Stimulated activated naive CD8-positive, alpha-beta T cell treated with anti-CD3 and anti-CD28 coated beads, Interleukin-15, Interleukin-2, amounts not matched to agents 100 U/mL and 50 U/mL, for 24 hours (primary cell): ENCODE results near the gene RMND5A.

Experiments used
- ATAC-seq: fragments of 150-1000 bp; cut with Tn5 transposase; one replicate; pipeline ENCODE4 v1.10.0; 2021
- DNase-seq: peaks from one replicate; pipeline ENCODE4 v3.0.0; 2021

Gene RMND5A

DNA sequence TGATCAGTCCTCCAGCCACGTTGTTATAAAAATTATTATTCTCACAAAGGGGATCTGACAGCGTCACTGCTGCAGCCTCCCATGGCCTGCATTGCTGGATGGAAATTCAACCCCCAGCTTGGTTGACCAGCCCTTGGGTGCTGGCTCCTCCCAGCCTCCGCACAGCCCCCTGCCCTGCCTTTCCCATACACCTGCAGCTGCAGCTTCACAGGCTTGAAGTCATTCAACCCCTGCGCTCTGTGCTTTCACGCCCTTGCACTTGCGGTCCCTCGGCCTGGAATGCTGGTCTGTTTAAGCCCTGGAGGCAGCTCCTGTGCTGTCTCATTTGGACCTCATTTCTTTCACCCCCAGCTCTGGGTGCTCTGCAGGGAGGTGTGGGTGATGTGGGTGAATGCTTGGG lies 71.5 kb downstream of the RMND5A start:
- DNase-seq (peak; percentile 39), ATAC-seq (peak; percentile 2)

DNA sequence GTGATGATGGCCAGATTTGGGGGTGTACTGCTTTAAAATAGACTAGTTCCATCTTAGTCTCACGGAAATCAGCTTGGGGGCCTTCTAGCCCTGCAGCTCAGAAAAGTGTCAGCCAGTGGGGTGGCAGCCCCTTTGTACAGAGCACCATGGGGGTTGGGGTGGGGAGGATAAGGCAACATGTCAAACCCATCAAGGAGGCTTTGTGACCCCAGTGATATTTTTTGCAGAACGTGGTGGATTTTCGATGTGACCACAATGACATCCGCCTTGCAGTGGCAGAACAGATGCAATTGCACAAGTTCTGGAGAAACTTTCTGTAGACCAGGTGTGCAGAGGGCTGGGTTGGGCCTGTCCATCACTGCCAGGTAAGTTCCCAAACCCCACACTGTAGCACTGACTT lies 73.7 kb downstream of the RMND5A start:
- peak; percentile 38 for DNase-seq
- ATAC-seq, result peak; percentile 5

DNA sequence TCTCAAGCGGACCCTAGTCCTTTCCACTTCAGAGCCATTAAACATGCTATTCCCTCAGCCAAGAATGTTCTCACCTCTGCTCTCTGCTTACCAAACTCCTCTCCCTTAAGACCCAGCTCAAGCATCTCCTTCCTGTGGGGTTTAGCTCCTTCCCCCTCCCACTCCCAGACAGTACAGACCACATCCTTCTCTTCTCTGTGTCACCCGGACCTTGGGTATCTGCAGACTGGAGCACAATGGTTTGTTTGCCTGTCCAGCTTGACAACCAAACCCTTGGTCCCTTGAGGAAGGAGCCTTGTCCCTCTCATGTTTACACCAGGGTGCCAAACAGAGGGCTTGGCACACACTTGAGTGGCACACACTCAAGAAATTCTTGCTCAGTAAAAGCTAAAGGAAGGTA lies 74.8 kb downstream of the RMND5A start:
- DNase-seq (peak; percentile 21), ATAC-seq (peak; percentile 42)

DNA sequence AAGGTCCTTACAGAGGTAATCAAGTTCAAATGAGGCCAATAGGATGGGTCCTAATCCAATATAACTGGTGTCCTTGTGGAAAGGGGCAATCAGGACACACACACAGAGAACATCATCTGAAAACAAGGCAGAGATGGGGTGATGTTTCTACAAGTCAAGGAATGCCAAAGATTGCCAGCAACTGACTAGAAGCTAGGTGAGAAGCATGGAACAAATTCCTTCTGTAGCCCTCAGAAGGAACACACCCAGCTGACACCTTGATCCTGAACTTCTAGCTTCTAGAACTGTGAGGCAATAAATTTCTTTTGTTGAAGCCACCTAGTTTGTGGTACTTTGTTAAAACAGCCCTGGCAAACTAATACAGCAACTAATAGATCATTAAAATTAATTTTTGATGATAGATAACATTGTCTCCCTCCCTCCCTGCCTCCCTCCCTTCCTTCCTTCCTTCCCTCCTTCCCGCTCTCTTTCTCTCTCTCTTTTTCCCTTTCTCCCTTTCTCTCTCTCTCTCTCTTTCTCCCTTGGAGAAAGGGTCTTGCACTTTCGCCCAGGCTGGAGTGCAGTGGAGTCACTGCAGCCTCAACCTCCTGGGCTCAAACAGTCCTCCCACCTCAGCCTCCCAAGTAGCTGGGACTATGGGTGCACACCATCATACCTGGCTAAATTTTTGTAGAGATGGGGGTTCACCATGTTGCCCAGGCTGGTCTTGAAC lies 80.9 kb downstream of the RMND5A start:
- ATAC-seq, result no peak
- no peak for DNase-seq

DNA sequence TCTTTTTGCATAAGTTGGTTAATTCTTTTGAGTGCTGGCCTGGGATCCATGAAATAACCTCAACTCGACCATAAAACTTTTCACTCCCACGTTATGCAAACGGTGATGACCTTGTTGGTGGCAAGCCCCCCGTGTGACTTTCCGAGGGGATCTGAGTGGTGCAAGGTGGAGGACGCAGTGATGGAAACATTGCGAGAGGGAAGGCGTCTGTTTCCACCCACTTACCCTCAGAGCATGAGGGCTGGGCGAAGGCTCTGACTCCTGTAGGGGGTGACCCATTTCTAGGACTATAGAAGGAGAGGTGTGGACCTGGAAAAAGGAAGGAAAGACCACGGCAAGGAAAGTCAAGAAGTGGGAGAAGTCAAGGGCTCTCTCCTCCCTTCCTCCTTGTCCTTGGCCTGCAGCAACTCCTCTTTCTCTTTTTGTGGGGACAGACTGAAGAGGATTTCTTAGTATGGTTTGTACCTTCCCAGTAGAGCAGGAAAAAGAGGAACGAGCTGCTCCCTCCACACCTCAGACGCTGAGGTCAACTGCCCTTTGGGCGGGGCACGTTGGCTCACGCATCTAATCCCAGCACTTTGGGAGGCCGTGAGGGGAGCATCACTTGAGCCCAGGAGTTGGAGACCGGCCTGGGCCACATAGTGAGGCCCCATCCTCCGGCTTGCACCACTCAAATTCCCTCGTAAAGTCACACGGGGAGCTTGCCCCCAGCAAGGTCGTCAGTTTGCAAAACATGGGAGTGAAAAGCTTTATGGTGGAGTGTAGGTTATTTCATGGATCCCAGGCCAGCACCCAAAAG lies 86.2 kb downstream of the RMND5A start:
- peak; percentile 67 for DNase-seq
- ATAC-seq, result peak; percentile 42

DNA sequence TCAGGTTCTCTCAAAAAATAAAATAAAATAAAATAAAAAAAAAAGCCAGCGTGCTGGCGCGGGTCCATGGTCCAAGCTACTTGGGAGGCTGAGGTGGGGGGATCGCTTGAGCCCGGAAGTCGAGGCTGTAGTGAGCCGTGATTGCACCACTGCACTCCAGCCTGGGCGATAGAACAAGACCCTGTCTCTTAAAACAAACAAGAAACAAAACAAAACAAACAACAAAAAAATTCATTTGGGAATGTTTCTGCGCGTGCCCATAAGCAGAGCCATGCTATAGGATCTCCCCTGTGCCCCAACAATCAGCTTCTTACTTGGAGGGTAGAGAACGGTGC lies 87.0 kb downstream of the RMND5A start:
- ATAC-seq (peak; percentile 1), DNase-seq (no peak)

DNA sequence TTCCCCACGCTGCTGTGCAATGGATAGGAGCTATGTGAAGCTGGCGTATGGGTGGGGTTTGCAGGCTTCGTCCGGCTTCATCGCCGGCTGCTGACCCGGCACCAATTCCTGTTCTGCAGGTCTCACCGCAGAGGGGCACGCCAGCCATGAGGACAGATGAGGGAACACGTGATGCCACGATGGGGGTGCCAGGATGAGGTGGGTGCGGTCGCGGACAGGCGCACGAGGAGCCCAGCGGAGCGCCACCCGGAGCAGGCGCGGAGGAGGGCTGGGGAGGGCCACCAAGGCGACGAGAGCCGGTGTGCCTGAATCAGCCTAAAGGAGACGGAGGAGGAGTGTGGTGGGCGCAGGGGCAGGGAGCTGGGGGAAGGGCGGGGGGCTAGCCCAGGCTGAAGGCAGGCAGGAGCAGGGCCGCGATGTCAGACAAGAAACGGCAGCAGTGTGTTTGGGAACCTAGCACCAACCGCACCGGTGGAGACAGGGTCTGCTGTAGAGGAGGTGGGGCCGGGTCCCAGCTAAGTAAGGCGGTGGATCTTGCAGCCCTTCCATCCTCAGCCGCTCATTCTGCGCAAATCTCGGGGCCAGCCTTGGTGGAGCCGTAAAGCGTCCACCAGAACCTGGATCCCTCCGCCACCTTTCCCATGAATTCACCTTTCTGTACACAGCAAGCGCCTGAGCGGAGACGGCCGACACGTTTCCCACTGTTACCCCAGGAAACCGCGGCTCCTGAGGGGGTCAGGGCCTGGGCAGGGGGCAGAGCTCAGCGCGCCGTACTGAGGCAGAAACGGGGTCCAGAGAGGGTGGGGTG lies 87.6 kb downstream of the RMND5A start:
- peak; percentile 50 for ATAC-seq
- DNase-seq, result peak; percentile 85

DNA sequence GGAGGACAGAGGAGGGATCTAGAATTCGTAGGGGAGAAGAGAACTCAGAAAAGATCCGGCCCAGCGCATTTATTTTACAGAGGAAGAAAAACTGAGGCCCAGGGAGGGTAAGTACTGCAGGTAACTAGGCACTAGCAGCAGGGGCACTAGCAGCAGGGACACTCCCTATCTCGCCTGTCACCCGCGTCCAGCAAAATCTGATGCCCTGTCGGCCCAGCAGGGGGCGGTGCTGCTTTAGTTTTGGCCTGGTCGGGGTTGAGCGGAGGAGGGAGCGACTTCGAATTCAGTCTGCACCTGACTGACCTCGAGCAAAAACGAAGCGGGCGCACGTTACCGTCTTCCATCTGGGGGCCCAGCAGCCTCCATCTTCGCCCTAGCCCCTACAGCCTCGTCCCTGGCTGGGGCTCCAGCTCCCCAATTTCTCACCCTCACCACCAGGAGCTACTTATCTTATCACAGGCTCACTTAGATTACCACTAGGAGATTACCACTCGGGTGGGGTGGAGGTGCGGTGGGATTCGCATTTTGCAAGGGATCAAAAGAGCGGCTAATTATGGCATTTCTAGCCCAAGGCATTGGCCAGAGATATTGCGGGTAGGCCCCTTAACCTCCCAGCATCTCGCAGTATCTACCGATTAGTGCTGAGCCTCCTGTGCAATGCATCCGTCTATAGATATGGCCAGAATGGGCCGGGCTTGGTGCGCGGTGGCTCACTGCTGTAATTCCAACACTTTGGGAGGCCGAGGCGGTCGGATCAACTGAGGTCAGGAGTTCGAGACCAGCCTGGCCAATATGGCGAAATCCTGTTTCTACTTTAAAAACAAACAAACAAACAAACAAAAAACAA lies 88.4 kb downstream of the RMND5A start:
- peak; percentile 95 for DNase-seq
- ATAC-seq, result peak; percentile 81

DNA sequence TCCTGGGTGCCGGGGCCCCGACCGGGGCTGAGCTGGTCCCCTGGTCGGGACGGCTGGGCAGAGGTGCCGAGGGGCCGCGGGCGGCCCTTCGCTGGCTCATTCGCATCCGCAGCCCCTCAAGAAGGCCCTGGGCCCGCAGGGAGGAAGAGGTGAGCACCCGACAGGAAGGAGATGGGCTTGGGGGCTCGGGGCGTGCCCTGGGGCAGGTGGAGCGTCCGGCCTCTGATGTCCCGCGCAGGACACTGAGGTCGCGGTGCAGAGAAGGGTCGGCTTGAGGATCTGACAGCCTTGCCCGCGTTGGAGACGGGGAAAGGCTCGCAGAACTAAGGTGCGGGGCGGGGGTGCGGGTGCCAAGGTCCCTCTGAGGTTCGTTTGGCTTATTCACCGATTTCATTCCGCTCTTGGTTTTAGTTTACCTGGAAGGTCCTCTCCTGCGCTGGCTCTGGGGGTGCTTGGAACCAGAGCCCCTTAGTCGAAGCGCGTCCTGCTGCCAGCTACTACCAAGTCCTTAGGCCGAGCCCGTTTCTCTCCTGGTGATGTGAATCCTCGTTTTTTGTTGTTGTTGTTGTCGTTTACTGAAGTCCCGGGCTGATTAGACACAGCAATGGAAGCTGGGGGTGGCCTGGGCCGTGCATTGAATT lies 89.5 kb downstream of the RMND5A start:
- DNase-seq, result peak; percentile 58
- no peak for ATAC-seq

DNA sequence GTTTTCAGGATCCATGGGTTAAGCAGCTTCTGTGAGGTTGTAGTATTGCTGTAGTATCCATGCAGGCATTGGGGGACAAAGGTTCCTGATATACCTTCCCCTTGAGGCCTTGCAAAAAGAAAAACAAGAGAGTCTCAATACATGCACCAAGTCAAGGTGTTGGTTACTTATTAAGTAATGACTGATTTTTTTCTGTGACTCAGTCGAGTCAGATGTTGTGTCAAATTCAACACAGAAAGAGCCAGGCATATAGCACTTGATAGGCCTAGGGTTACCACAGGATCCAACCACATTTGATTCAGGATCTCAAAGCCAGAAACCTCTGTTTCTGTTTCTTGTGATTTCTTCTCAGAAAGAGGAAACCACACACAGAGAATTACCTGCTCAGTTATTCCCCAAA lies 95.5 kb downstream of the RMND5A start:
- DNase-seq (no peak), ATAC-seq (peak; percentile 92)

DNA sequence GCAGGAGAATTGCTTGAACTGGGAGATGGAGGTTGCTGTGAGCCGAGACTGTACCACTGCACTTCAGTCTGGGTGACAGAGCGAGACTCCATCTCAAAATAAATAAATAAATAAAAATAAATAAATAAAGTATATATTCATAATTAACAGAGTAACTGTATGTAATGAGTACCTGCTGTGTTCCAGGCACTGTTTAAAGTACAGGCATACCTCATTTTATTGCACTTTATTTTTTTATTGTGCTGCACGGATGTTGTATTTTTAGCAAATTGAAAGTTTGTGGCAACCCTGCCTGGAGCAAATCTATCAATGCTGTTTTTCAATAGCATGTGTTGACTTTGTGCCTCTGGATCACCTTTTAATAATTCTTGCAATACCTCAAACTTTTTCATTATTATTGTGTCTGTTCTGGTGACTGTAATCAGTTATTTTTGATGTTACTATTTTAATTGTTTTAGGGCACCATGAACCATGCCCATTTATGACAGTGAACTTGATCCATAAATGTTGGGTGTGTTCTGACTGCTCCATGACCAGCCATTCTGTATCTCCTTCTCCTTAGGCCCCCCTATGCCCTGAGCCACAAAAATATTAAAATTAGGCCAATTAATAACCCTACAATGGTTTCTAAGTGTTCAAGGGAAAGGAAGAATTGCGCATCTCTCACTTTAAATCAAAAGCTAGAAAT lies 98.2 kb downstream of the RMND5A start:
- ATAC-seq (no peak), DNase-seq (no peak)

DNA sequence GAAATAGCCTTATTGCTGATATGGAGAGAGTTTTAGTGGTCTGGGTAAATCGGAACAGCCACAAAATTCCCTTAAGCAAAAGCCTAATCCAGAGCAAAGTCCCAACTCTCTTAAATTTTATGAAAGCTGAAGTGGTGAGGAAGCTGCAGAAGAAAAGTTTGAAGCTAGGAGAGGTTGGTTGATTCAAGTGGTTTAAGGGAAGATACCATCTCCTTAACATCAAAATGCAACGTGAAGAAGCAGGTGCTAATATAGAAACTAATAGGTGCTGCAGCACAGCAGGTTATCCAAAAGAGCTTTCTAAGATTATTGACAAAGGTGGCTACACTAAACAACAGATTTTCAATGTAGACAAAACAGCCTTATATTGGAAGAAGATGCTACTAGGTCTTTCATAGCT lies 98.9 kb downstream of the RMND5A start:
- DNase-seq (no peak), ATAC-seq (no peak)

DNA sequence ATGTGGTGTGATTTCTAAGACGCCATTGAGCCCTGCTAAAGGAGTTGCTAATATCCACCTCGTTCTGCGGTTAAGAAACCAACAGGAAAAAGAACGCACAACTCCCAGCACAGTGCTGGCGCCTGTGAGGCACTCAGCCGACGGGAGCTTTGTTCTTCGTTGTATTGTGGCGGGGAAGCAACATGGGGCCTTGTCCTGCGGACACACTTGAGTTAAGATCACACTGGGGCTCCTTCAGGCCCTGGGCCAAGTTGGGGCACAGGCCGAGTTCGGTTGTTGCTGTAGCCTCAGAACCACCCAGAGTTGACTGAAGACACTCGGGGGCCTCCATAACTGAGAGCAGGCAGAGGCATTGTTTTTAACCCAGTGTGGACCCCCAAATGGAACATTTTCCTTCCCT lies 101.2 kb downstream of the RMND5A start:
- ATAC-seq (peak; percentile 35), DNase-seq (no peak)

DNA sequence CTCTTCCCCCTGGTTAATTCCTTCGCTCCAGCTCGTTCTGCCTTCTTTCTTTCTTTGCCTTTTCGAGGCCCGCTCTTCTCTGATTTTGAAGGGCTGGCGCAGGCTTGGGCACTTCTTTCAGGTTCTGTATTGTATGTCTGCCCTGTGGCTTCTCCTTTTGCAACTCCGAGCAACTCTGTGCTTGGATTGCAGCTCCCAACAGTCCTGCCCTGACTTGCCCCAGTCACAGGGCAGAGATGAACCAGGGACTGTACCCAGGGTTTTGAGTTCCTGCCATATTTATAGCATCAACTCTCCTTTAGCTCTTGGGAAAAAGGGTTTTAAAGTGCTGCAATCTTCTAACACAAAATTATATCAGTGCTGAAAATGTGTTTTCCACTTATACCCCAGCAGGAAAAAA lies 101.8 kb downstream of the RMND5A start:
- no peak for DNase-seq
- no peak for ATAC-seq

DNA sequence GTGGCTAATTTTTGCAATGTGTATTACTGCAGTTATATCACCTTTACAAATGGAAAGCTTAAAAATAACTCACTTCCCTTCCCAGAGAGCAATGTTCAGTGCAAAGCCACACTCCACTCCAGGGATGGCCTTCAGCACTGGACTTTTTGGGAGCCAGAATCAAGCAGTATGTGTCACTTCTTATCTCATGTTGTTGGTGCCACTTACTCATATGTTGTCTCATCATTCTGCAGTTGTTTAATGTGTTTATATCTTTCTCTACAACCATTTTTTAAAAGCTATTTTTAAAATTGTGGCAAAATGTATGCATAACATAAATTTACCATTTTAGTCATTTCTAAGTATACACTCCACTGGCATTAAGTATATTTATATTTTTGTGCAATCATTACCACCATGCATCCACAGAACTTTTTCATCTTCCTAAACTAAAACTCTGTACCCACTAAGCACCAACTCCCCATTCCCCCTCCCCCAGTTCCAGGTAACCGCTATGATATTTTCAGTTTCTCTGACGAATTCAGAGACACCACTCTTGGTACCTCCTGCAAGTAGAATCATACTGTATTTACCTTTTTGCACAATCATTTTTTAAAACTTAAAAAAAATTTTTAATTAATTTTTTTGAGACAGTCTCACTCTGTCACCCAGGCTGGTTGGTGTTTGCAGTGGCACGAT lies 102.7 kb downstream of the RMND5A start:
- DNase-seq, result no peak
- ATAC-seq, result peak; percentile 12

DNA sequence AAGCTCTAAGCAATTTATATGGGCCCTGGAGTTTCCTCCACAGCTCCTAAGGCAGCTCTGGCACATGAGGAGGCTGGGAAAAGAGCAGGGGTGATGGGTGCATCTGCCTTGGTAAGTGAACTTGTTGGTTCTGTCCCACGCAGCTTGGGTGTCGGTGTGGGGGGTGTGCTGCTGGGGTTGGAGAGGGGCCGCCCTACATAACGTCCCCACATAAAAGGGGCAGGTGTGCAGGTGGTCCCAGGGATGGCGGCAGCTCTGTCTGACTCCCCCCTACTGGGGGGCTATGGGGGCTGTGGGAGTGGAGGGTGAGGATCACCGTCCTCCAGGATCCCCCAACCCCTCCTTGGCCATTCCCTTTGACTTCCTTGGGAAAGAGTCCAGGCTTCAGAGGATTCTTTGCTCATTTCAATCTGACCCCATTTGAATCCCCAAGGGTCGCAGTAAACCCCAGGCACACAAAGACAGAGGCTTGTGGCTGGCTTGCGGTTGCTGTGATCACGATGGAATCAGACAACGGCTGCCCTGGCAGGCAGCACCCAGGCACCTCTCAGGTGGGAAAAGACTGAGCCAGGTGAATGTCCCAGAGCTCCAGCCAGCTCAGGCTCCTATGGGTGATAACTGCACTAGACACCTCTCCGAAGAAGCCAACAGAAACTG lies 105.1 kb downstream of the RMND5A start:
- no peak for ATAC-seq
- DNase-seq, result peak; percentile 58

DNA sequence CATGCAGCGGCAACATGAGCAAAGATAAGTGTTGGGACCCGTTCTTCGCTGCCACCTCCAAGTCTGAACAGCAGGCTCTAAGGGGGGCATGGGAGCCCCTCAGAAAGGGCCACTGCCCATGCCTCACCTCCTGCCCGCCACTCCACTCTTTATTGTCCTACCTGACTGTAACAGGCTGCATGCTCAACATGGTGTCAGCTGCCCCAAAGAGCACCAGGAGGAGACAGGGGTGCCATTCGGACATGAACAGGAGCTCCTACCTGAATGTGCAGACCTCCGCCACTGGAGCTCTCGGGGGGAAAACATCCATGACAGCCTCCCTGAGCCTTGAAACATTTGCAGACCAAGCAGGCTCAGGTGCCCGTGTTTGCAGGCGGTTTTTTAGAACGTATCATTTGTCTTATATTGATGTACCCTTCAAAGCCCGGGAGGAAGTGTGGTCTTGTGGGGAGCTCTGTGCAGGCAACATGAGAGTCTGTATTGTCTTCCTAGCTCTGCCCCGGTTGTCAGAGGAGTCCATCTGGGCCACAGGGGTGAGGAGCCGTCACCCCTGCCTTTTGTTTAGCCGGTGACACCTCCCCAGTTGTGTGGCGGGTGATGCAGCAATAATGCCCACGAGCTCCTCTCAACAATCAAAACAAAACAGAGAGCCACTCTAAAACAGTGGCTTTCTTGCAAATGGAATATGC lies 105.7 kb downstream of the RMND5A start:
- ATAC-seq, result peak; percentile 55
- peak; percentile 63 for DNase-seq

DNA sequence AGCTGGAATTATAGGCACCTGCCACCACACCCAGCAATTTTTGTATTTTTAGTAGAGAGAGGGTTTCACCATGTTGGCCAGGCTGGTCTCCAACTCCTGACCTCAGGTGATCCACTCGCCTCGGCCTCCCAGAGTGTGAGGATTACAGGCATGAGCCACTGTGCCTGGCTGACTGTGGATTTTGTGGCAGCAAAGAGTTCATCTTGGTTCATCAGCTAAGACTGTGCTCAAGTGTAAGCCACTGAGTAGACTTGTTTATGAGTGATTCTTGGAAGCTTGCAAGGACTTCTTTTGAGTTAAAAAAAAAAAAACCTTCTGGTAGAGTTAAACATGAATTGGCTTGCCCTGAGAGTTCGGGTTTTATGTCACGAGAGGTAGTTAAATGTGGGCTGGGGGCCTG lies 106.9 kb downstream of the RMND5A start:
- DNase-seq, result no peak
- ATAC-seq, result no peak
